Astrocyte (in vitro differentiated cells and primary cell): ENCODE data around the gene THBS3. TPM values are rescaled to one million over a fixed set of nuclear protein-coding genes. Genes with fewer than 3 reads are reported as not detected.
"Not testable (repeated sequence)": the region's sequence is repeated elsewhere in the genome, so short reads cannot be mapped to it uniquely, and the experiment has no call there.

Source experiments
- DNase-seq: peaks from one replicate; pipeline ENCODE4 v3.0.0-alpha.2; 2010; ENCODE audit warnings: low read depth
- FAIRE-seq: peaks from 2 replicates; lab custom pipeline; 2011; peaks lifted over from hg19 to GRCh38; lab: Jason Lieb, UNC
- H2AFZ ChIP-seq: 2 replicates; pipeline ENCODE4 v1.6.0; 2012; ENCODE audit warnings: low read depth, low read length, inconsistent platforms
- H3K27ac ChIP-seq: 2 replicates; pipeline ENCODE4 v1.5.1; 2011; ENCODE audit warnings: low read depth, low read length, inconsistent platforms
- H3K27me3 ChIP-seq: 2 replicates; pipeline ENCODE4 v1.6.0; 2011; ENCODE audit warnings: low read length, inconsistent platforms; ENCODE audit not compliant: insufficient read depth
- H3K36me3 ChIP-seq: 2 replicates; pipeline ENCODE4 v1.5.1; 2011; ENCODE audit warnings: low read length, inconsistent platforms; ENCODE audit not compliant: insufficient read depth
- H3K4me1 ChIP-seq: 2 replicates; pipeline ENCODE4 v1.5.1; 2011; ENCODE audit warnings: low read length, inconsistent platforms; ENCODE audit not compliant: insufficient read depth
- H3K4me2 ChIP-seq: 2 replicates; pipeline ENCODE4 v1.6.0; 2012; ENCODE audit warnings: low read length, inconsistent platforms
- H3K4me3 ChIP-seq: 2 replicates; pipeline ENCODE4 v1.5.1; 2011; ENCODE audit warnings: low read depth, mild to moderate bottlenecking, low read length, inconsistent platforms; ENCODE audit not compliant: insufficient read depth
- H3K79me2 ChIP-seq: 2 replicates; pipeline ENCODE4 v1.6.0; 2012; ENCODE audit warnings: mild to moderate bottlenecking, low read length, inconsistent platforms; ENCODE audit not compliant: insufficient read depth
- H3K9ac ChIP-seq: 2 replicates; pipeline ENCODE4 v1.6.0; 2012; ENCODE audit warnings: mild to moderate bottlenecking, low read length, inconsistent platforms
- H3K9me3 ChIP-seq: 2 replicates; pipeline ENCODE4 v1.5.1; 2012; ENCODE audit warnings: low read depth, mild to moderate bottlenecking, low read length, inconsistent platforms; ENCODE audit not compliant: insufficient read depth
- H4K20me1 ChIP-seq: 2 replicates; pipeline ENCODE4 v1.6.0; 2012; ENCODE audit warnings: low read length, inconsistent platforms; ENCODE audit not compliant: insufficient read depth
- H3K27ac Mint-ChIP-seq: one replicate; pipeline ENCODE4 v1.8.0; 2021; ENCODE audit warnings: mild to moderate bottlenecking, mixed read lengths; ENCODE audit not compliant: unreplicated experiment
- H3K27me3 Mint-ChIP-seq: one replicate; pipeline ENCODE4 v1.8.0; 2021; ENCODE audit warnings: low read depth, mixed read lengths; ENCODE audit not compliant: unreplicated experiment
- H3K36me3 Mint-ChIP-seq: one replicate; pipeline ENCODE4 v1.8.0; 2021; ENCODE audit warnings: low read depth, mixed read lengths; ENCODE audit not compliant: unreplicated experiment
- H3K4me1 Mint-ChIP-seq: one replicate; pipeline ENCODE4 v1.8.0; 2021; ENCODE audit warnings: low read depth, mixed read lengths; ENCODE audit not compliant: unreplicated experiment
- H3K4me3 Mint-ChIP-seq: one replicate; pipeline ENCODE4 v1.8.0; 2021; ENCODE audit warnings: mild to moderate bottlenecking, moderate library complexity, mixed read lengths; ENCODE audit not compliant: unreplicated experiment
- H3K9me3 Mint-ChIP-seq: one replicate; pipeline ENCODE4 v1.8.0; 2021; ENCODE audit warnings: mild to moderate bottlenecking, mixed read lengths; ENCODE audit not compliant: unreplicated experiment
- EZH2 ChIP-seq: IDR thresholded peaks from 2 replicates; pipeline ENCODE4 v1.6.1; 2012; ENCODE audit warnings: mild to moderate bottlenecking, low read length, inconsistent platforms; ENCODE audit not compliant: insufficient read depth
- total RNA-seq: library from RNA; stranded (reverse); gene quantifications from 2 replicates; pipeline ENCODE4 v1.2.1, GENCODE V29; 2021
- TF ChIP-seq, protein P1 (sequence below): IDR thresholded peaks from 2 replicates; pipeline ENCODE4 v1.5.1; 2011; ENCODE audit warnings: low read depth, mild to moderate bottlenecking, inconsistent platforms, low read length, moderate library complexity; ENCODE audit not compliant: insufficient read depth

Gene THBS3
- total RNA-seq, 1 donor from 2014 or later, result 153 TPM

DNA sequence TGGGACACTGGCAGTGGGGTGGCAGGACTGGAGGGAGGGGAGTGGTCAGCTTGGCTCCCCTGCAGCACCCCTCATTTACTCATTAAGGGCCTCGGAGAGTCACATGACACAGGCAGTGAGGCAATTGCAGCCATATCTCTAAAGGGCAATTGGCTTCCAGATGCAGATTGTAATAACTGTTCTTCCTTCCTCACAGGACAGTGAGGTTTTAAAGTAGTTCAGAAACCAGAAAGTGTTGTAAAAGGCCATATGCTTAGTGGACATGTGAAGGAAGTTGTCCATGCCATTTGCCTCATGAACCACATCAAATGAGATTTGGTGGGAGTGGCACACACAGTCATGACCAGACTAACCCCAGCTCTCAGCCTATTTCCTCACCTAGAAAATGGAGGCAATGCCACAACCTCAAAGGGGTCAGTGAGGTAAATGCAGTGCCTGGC is 11.9 kb upstream of the THBS3 start:
- TF ChIP-seq EZH2, result no peak
- TF ChIP-seq, protein P1, sequence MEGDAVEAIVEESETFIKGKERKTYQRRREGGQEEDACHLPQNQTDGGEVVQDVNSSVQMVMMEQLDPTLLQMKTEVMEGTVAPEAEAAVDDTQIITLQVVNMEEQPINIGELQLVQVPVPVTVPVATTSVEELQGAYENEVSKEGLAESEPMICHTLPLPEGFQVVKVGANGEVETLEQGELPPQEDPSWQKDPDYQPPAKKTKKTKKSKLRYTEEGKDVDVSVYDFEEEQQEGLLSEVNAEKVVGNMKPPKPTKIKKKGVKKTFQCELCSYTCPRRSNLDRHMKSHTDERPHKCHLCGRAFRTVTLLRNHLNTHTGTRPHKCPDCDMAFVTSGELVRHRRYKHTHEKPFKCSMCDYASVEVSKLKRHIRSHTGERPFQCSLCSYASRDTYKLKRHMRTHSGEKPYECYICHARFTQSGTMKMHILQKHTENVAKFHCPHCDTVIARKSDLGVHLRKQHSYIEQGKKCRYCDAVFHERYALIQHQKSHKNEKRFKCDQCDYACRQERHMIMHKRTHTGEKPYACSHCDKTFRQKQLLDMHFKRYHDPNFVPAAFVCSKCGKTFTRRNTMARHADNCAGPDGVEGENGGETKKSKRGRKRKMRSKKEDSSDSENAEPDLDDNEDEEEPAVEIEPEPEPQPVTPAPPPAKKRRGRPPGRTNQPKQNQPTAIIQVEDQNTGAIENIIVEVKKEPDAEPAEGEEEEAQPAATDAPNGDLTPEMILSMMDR, result no peak
- H3K27ac ChIP-seq, result no peak overlapping the region
- DNase-seq (no peak), FAIRE-seq (no peak)
- H4K20me1 ChIP-seq, result no peaks in the 10 kb centered on the region
- H3K4me3 ChIP-seq, result no peak overlapping the region
- Mint-ChIP-seq H3K36me3 (peaks cover 4% of the 10 kb centered on the region), H3K4me3 (no peak overlapping the region), H3K9me3 (no peaks in the 10 kb centered on the region), H3K27me3 (no peaks in the 10 kb centered on the region), H3K4me1 (peaks cover 7% of the 10 kb centered on the region), H3K27ac (peak overlapping the region; percentile 62)
- no peaks in the 10 kb centered on the region for H3K36me3 ChIP-seq
- no peaks in the 10 kb centered on the region for H3K9me3 ChIP-seq
- no peak overlapping the region for H3K9ac ChIP-seq
- H3K4me1 ChIP-seq, result peaks cover 6% of the 10 kb centered on the region
- peaks cover 3% of the 10 kb centered on the region for H3K79me2 ChIP-seq
- H3K4me2 ChIP-seq, result peak overlapping the region; percentile 19
- peak overlapping the region; percentile 11 for H2AFZ ChIP-seq
- no peaks in the 10 kb centered on the region for H3K27me3 ChIP-seq

DNA sequence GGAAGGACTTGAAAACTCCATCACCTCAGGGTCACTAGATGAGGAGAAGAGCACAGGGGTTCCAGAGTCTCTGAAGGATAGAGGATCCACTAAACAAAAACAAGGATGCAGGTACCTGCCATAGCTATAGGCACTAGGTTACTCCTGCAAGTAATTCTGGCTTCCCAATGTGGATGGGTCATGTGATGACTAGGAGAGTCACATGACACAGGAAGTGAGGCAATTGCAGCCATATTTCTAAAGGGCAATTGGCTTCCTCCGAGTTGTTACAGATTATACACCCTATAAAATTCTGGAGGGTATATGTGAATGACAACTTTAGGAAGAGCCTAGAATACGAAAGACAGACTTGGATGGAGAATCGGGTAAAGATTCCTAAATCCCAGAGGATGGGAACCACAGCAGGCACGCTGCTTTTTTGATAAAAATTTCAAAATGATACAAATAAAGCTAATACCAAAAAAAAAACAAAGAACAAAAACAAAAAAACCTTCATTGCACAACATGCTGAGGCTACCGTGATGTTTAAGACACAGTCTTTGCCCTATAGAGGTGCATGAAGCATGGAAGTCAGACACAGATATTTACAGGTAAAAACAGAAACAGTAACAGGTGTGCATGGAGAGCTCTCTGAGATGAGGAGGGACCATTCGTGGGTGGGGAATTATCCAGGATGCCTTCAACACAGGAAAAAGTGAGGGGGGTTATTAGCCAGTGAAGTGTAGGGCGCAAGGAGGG is 11.3 kb upstream of the THBS3 start:
- no peak for DNase-seq
- Mint-ChIP-seq H3K27me3 (no peaks in the 10 kb centered on the region), H3K27ac (peak overlapping the region; percentile 62), H3K9me3 (no peaks in the 10 kb centered on the region), H3K4me1 (peaks cover 2% of the 10 kb centered on the region), H3K4me3 (peak overlapping the region; percentile 22), H3K36me3 (peaks cover 4% of the 10 kb centered on the region)
- Histone ChIP-seq H3K4me2 (peak overlapping the region; percentile 19), H3K27me3 (no peaks in the 10 kb centered on the region), H3K4me3 (no peak overlapping the region), H3K9me3 (no peaks in the 10 kb centered on the region), H3K79me2 (peaks cover 2% of the 10 kb centered on the region), H3K27ac (no peak overlapping the region), H3K36me3 (no peaks in the 10 kb centered on the region), H3K4me1 (peaks cover under 1% of the 10 kb centered on the region), H4K20me1 (no peaks in the 10 kb centered on the region), H2AFZ (peak overlapping the region; percentile 11), H3K9ac (no peak overlapping the region)
- FAIRE-seq, result no peak
- TF ChIP-seq, protein P1, result no peak
- TF ChIP-seq EZH2, result no peak

DNA sequence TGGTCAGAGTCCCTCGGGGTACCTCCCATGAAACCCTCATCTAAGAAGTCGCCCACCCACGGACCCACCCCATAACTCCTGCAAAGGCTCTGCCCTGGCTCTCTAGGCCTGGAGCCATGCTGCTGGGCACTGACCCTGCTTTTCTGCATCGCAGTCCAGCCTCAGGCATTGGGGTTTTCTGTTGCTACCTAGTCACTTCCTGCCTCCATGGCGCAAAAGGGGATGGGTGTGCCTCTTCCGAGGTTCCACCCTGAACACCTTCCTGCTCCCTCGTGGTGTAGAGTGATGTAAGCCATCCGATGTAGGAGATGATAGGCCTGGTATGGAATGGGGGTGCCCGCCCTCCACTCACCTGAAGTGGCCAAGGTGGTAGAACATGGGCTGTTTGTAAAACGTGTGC is 7.0 kb upstream of the THBS3 start:
- not testable (repeated sequence) for H3K27ac ChIP-seq, H3K9me3 Mint-ChIP-seq, H2AFZ ChIP-seq, H3K36me3 ChIP-seq, H3K27ac Mint-ChIP-seq, DNase-seq, H3K4me3 Mint-ChIP-seq, H3K79me2 ChIP-seq, H3K4me1 Mint-ChIP-seq, H3K9ac ChIP-seq, FAIRE-seq, H4K20me1 ChIP-seq, H3K4me1 ChIP-seq, H3K9me3 ChIP-seq, H3K27me3 ChIP-seq, H3K27me3 Mint-ChIP-seq, H3K4me2 ChIP-seq, H3K4me3 ChIP-seq, H3K36me3 Mint-ChIP-seq

DNA sequence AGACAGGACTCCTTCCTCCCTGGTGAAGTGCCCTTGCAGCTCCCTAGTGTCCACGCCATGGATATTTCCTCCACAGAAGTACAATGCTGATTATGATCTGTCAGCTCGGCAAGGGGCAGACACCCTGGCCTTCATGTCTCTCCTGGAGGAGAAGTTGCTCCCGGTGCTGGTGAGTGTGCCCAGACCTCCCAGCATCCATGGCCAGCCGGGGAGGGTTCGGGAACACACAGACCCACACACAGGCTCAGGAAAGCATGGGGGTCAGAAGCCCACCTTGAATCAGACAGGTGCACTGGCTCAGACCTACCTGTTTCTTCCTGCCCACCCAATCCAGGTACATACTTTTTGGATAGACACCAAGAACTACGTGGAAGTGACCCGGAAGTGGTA is 4.3 kb upstream of the THBS3 start:
- H2AFZ ChIP-seq, H3K27ac ChIP-seq, H4K20me1 ChIP-seq, H3K9me3 ChIP-seq, H3K4me3 Mint-ChIP-seq, DNase-seq, H3K4me1 Mint-ChIP-seq, H3K4me3 ChIP-seq, H3K27me3 Mint-ChIP-seq, FAIRE-seq, H3K9me3 Mint-ChIP-seq, H3K9ac ChIP-seq, H3K27me3 ChIP-seq, H3K36me3 Mint-ChIP-seq, H3K36me3 ChIP-seq, H3K27ac Mint-ChIP-seq, H3K4me2 ChIP-seq: not testable (repeated sequence)
- Histone ChIP-seq H3K79me2 (peaks cover 12% of the 10 kb centered on the region), H3K4me1 (peaks cover 18% of the 10 kb centered on the region)
